ENCODE data around the gene LGALS7. TPM values are rescaled to one million over a fixed set of nuclear protein-coding genes. Genes with fewer than 3 reads are reported as not detected.
"Not testable (repeated sequence)": the region's sequence is repeated elsewhere in the genome, so short reads cannot be mapped to it uniquely, and the experiment has no call there.

Gene LGALS7
- total RNA-seq, 1 donor from 2014 or later, result not detected

DNA sequence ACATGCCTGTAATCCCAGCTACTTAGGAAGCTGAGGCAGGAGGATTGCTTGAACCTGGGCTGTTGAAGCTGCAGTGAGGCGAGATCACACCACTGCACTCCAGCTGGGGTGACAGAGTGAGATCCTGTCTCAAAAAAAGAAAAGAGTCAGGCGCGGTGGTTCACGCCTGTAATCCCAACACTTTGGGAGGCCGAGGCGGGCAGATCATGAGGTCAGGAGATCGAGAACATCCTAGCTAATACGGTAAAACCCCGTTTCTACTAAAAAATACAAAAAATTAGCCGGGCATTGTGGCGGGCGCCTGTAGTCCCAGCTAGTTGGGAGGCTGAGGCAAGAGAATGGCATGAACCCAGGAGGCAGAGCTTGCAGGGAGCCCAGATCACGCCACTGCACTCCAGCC is 8.9 kb upstream of the LGALS7 start:
- intact Hi-C loops (cut with DNase I); DNase-seq (ENCODE audit: low spot score); ATAC-seq: not testable (repeated sequence)

DNA sequence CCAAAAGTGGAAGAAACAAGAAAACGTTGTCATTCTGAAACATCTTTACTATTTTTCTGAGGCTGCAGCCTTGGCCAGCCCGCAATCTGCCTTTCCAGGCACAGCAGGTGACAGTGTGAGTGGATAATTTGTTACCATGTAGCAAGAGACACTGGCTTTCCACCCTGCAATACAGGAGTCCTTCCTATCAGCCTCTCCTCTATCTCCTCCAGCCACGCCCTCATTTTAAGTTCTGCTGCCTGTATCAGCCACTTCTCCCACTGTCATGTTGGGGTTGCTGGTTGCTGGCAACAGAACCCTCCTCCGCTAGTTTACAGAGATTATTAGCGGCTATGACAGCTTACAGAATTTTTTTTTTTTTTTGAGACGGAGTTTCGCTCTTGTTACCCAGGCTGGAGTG is 7.7 kb upstream of the LGALS7 start:
- DNase-seq (ENCODE audit: low spot score), result no peak
- no peak for ATAC-seq

DNA sequence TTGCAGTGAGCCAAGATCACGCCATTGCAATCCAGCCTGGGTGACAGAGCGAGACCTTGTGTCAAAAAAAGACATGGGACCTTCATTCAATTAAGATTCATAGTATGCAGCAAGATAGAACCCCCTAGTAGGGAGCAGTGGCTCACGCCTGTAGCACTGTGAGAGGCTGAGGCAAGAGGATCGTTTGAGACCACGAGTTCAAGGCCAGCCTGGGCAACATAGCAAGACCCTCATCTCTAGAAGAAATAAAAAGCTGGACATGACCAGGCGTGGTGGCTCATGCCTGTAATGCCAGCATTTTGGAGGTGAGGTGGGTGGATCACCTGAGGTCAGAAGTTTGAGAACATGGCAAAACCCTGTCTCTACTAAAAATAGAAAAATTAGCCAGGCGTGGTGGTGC is 7.1 kb upstream of the LGALS7 start:
- DNase-seq (ENCODE audit: low spot score), result no peak
- intact Hi-C loops (cut with DNase I), result no loop called here
- no peak for ATAC-seq

More for the DNA sequence above, 7.7 kb upstream of the LGALS7 start:
- intact Hi-C loops (cut with DNase I), result no loop called here

GRCh38 chr19:38778733-38779132 is 5.4 kb upstream of the LGALS7 start:
- ATAC-seq (no peak), DNase-seq (ENCODE audit: low spot score) (no peak)
- intact Hi-C loops (cut with DNase I), result no loop called here

GRCh38 chr19:38774181-38774950 is 1.0 kb upstream of the LGALS7 start:
- ATAC-seq, result no peak
- no peak for DNase-seq (ENCODE audit: low spot score)
- intact Hi-C loops (cut with DNase I), result no loop called here

DNA sequence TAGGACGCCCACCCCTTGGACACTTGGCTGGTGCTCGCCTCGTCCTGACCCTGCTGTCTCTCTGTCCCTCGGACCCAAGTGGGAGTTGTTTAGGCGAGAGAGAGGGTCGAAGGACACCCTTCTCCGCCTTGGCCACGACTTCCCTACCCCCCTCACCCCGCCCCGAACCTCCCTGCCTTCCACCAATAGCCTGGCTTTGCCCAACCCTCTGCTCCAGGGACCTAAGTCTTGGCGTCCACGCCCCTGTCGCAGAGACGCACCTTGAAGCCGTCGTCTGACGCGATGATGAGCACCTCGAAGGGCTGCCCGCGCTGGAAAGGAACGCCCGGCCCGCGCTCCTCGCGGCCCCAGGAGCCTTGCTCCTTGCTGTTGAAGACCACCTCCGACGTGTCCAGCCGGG is 1.7 kb downstream of the LGALS7 start:
- peak; percentile 5 for ATAC-seq
- DNase-seq (ENCODE audit: low spot score); intact Hi-C loops (cut with DNase I): not testable (repeated sequence)

- intact Hi-C loops (cut with DNase I); DNase-seq (ENCODE audit: low spot score): not testable (repeated sequence)
- ATAC-seq, result peak; percentile 94
These were observed 2.4 kb downstream of the LGALS7 start for GRCh38 chr19:38770949-38771275.

DNA sequence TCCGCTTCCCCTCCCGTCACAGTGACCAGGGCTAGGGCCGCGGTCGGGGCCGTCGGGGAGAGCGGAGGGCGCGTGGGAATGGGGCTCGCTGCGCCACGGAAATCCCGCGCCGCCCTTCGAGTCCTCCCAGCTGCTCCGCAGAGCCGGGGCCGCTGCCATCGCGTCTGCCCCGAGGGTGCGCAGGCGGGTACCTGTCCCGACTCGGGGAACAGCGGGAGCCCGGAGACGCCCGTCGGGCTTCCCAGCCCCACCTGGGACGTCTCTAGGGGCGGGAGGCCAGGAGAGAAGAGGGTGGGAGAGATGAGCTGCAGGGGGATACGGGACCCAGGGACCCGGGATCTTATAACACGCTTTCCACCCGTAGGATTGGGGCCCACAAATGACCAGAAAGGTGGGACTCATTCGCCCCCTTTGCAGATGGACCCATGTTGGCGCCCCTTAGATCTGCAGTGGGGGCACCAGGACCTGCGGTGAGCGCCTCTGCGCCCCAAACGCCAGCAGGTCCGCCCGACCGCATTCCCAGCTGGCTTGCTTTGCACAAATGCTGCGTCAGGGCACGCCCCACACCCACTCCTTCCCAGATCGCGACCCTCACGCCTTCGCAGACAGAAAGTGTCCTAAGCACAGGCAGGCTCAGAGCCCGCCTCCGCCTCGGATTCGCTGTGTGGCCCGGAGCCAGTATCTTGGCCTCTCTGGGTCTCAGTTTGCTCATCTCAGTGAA is 2.9 kb downstream of the LGALS7 start:
- DNase-seq (ENCODE audit: low spot score); intact Hi-C loops (cut with DNase I): not testable (repeated sequence)
- peak; percentile 39 for ATAC-seq

DNA sequence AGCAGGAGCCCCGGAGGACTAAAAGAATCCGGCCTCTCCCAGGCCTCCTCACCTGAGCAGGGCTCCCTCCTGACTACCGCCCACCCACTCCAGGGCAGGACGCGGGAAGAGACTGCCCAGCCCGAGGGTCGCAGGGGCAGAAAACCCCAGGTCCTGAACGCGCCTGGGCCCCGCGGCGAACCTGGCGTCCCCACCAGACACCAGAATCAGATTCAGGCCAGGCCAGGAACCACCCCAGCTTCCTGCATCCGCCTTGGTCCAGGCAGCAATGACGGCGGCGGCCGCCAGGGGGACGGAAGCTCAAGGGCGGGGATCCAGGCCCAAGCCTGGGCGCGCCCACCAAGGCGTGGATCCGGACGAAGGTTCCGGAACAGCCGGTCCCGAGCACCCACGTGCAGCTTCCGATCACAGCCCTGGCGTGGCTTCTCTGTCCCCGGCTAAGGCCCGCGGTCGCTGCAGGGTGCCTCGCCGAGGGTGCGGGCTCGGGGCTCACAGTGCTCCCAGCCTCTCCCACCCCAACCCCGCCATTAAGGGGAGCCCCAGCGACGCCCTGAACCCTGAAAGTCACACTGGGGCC is 3.6 kb downstream of the LGALS7 start:
- intact Hi-C loops (cut with DNase I), result no loop called here
- DNase-seq (ENCODE audit: low spot score), result peak; percentile 94
- peak; percentile 87 for ATAC-seq

- intact Hi-C loops (cut with DNase I), result no loop called here
- DNase-seq (ENCODE audit: low spot score) (peak; percentile 21), ATAC-seq (no peak)
These were observed 6.9 kb downstream of the LGALS7 start for GRCh38 chr19:38766276-38767047.

DNA sequence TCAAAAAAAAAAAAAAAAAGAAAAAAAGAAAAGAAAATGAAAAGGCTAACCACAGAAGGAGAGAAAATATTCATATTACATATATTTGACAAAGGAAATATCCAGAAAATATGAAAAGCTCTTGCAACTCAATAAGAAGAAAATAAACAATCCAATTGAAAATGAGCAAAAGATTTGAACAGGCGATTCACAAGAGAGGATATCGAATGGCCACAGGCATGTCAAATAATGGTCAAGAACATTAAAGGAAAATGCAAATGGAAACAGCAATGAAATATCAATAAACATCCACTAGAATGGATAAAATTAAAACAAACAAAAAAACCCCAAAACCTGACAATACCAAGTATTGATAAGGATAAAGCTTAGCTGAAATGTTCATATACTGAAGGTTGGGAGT is 8.1 kb downstream of the LGALS7 start:
- DNase-seq (ENCODE audit: low spot score), result no peak
- intact Hi-C loops (cut with DNase I), result no loop called here
- no peak for ATAC-seq

- ATAC-seq (no peak), DNase-seq (ENCODE audit: low spot score) (no peak)
These were observed 9.5 kb downstream of the LGALS7 start for GRCh38 chr19:38763795-38764220.

GRCh38 chr19:38761884-38762389 is 11.4 kb downstream of the LGALS7 start:
- ATAC-seq; intact Hi-C loops (cut with DNase I): not testable (repeated sequence)
- peak; percentile 28 for DNase-seq (ENCODE audit: low spot score)

More at GRCh38 chr19:38763795-38764220, 9.5 kb downstream of the LGALS7 start:
- intact Hi-C loops (cut with DNase I), result no loop called here

DNA sequence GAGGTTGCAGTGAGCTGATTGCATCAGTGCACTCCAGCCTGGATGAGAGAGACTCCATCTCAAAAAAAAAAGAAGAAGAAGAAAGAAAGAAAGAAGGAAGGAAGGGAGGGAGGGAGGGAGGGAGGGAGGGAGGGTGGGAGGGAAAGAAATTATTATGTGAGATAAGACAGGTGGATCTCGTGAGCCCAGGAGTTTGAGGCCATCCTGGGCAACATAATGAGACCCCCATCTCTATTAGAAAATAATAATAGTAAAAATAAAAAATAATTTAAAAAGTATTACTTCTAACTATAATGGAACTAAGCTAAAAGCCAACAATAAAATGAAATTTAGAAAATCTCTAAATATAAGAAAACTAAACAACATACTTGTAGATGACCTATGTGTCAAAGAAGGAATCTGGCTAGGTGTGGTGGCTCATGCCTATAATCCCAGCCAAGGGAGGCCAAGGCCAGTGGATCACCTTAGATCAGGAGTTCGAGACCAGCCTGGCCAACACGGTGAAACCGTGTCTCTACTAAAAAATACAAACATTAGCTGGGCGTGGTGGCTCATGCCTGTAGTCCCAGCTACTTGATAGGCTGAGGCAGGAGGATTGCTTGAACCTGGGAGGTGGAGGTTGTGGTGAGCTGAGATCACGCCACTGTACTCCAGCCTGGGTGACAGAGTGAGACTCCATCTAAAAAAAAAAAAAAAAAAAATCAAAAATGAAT is 12.4 kb downstream of the LGALS7 start:
- DNase-seq (ENCODE audit: low spot score), result peak; percentile 10
- ATAC-seq; intact Hi-C loops (cut with DNase I): not testable (repeated sequence)

- intact Hi-C loops (cut with DNase I), result no loop called here
- DNase-seq (ENCODE audit: low spot score), result peak; percentile 17
These were observed 13.7 kb downstream of the LGALS7 start for GRCh38 chr19:38759590-38760003.

DNA sequence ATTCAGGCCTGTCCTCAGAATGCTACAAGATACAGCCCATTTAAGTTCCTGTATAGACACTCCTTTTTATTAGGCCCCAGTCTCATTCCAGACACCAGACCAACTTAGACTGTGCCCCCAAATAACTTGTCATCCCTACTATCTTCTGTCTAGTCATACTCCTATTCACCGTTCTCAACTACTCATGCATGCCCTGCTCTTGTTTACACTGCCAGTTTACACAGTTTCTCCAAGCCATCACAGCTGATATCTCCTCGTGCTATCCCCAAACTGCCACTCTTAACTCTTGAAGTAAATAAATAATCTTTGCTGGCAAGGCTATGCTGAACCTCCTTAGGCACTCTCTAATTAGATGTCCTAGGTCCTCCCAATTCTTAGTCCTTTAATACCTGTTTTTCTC is 19.1 kb downstream of the LGALS7 start:
- ATAC-seq; intact Hi-C loops (cut with DNase I); DNase-seq (ENCODE audit: low spot score): not testable (repeated sequence)

More at GRCh38 chr19:38759590-38760003, 13.7 kb downstream of the LGALS7 start:
- ATAC-seq, result peak; percentile 26

GRCh38 chr19:38753783-38754182 is 19.5 kb downstream of the LGALS7 start:
- DNase-seq (ENCODE audit: low spot score); ATAC-seq; intact Hi-C loops (cut with DNase I): not testable (repeated sequence)

DNA sequence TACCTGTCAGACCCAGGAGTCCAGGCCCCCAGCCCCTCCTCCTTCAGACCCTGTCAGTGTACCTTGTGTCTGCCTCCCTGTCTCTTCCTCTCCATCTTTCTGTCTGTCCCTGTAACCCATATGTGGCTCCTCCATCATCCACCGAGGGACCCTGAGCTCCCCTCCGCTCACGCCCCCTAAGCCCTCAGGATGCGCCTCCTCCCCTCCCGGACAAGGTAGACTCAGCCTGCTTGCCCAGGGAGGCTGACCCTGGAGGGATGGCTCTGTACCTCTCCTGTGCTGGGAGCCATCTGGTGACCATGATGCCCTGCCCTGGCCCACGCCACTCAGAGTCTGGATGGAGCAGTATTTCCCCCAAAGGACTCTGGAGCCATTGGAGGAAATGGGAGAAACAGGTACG is 28.0 kb downstream of the LGALS7 start:
- peak; percentile 14 for ATAC-seq
- intact Hi-C loops (cut with DNase I), result no loop called here
- no peak for DNase-seq (ENCODE audit: low spot score)

Data from sciatic nerve (tissue), 2 donors.